Measurements from ENCODE around the gene LDAF1.

DNA sequence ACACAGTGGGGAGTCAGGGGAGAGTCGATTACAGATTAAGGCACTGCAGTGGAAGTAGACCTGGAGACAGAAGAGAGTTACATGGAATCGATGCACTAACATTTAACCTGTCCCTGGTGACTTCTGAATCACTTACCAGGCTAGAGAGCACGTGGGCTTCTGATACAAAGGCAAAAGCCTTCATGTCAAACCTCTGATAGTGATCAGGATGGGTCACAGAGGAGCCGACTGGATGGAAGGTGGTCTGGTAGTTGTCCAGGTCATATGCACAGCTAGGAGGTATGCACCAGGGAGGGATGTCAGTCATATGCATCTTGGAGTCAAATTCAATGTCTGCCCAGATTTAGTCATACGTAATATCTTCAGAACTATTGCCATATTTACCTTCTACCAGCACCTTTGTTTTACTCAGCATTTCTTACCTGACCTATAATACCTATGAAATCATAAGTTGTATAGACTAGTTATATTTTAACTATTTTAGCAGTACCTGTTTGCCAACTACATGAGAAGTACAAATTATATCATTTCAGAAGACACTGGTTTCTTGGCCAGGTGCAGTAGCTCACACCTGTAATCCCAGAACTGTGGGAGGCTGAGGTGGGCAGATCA lies 41.2 kb downstream of the LDAF1 start:
- TF ChIP-seq CTCF (IDR thresholded peaks at IDR 0.05) (no peak), POLR2A (IDR thresholded peaks at IDR 0.05) (no peak)
